Germinal center (tissue), 1 donor: ENCODE measurements around the gene BIN1.
A peak's percentile ranks its signal among the peaks of the same experiment; 100 is the strongest.
"Not testable (repeated sequence)": the region's sequence is repeated elsewhere in the genome, so short reads cannot be mapped to it uniquely, and the experiment has no call there.

ENCODE experiments used
- DNase-seq: peaks from one replicate; pipeline ENCODE4 v3.0.0; 2012; ENCODE audit warnings: mixed read lengths, low spot score

Gene BIN1

DNA sequence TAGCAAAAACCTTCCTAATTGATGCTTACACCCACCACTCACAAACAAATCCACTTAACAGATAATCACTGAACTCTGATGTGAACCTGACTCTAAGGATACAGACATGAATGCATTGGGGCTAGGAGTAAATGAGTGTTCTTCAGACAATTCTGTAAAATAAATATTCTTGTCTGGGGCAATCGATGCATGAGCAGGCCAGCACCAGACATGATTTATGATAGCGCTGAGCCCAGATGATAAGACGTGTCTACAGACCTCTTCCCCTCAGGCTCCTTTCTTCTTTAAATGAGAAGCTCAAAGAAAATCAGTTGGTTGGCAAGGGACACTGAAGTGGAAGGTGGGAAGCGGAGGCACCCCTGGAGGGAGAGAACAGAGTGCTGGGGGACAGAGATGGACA lies 27.3 kb upstream of the BIN1 start:
- DNase-seq: no peak

DNA sequence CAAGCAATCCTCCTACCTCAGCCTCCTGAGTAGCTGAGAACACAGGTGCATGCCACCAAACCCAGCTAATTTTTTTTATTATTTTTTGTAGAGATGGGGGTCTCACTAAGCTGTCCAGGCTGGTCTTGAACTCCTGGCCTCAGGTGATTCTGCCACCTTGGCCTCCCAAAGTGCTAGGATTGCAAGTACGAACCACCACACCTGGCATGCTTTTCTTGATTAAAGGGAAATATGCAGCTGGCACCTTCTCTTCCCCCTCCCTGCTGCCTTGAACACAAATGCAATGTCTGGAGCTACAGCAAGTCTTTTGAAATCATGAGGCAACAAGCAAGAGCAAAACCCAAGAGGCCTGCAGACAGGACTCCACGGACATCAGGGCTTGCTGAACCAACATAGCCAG lies 26.8 kb upstream of the BIN1 start:
- DNase-seq: no peak

DNA sequence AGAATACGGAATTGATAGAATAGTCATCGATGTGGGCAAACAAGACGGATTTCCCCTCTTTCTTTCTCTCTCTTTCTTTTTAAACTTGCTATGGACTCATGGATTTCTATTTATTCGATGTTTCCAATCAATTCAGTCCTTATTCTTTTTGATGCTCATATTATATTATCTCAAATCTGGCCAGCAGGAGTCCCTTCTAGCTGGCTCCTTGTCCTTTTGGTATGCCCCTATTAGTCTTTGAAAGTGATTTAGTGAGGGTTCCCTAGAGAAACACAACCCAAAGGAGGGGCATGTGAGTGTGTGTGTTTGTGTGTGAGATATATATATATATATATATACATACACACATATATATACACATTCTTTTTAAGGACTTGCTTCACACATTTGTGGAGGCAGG lies 23.5 kb upstream of the BIN1 start:
- no peak for DNase-seq

GRCh38 chr2:127129937-127130336 lies 23.0 kb upstream of the BIN1 start:
- DNase-seq: no peak

DNA sequence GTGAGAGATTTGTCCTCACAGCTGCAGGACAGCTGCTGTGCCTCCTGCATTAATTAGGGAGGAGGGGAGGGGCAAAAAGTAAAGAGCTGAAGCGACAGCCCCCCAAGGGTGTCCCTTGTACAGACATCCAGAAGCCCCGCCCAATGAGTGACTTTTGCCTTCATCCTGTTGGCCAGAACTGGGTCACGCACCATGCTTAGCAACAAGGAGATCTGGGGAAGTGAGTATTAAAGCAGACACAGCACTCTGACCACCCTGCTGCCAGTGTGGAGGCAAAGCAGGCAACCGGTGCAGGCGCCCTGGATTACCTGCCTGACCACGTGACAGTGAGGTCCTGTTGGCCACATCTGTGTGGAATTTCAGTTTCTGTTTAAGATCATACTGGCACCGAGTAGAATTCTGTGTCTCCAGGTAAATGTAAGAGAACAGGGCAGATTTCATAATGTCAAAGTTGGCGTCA lies 21.5 kb upstream of the BIN1 start:
- peak; percentile 88 for DNase-seq

- no peak for DNase-seq
Measured at GRCh38 chr2:127125821-127126220, 18.9 kb upstream of the BIN1 start.

- no peak for DNase-seq
Measured at GRCh38 chr2:127124426-127124825, 17.5 kb upstream of the BIN1 start.

DNA sequence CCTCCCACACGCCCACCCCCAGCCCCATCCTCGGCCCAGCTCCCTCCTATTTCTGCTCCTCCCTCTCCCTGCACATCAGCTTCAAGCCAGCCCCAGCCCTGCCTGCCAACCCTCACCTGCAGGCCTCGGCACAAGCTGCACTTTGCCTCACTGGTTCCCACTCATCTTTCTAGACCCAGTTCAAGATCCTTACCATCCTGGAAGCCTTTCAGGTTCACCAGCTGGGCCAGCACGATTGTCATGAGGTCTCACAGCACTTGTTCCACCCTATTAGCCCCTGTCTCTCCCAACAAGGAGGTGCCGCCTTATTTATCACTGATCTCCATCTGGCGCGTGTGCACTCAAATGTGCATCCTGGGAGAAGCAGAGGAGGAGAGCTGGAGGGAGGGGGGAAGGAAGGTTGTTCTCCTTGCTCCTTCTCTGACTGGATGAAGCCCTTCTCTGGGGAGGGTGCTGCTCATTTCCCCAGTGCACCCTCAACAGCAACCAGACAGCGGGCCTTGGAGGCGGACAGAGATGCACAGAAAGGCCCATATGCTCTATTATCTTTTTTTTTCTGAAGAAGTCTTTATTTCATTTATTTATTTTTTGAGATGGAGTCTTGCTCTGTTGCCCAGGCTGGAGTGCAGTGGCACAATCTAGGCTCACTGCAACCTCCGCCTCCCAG lies 15.5 kb upstream of the BIN1 start:
- no peak for DNase-seq

GRCh38 chr2:127121776-127122176 lies 14.8 kb upstream of the BIN1 start:
- DNase-seq: no peak

- DNase-seq: no peak
Measured at GRCh38 chr2:127121353-127121752, 14.4 kb upstream of the BIN1 start.

DNA sequence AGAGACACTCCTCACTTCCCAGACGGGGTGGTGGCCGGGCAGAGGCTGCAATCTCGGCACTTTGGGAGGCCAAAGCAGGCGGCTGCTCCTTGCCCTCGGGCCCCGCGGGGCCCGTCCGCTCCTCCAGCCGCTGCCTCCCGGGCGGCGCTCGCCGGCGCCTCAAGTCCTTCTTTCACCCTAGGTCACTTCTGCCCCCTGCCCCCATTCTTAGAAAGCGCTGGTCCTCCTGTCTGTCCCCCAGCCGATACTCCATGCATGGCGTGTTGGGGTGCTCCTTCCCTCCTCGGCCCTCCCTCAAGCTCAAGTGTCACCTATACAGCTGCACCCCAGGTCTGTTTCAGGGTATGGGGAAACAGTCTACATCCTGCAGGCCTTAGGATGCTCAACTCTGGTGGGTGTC lies 13.5 kb upstream of the BIN1 start:
- not testable (repeated sequence) for DNase-seq

- DNase-seq: no peak
Measured at GRCh38 chr2:127118467-127118866, 11.5 kb upstream of the BIN1 start.

DNA sequence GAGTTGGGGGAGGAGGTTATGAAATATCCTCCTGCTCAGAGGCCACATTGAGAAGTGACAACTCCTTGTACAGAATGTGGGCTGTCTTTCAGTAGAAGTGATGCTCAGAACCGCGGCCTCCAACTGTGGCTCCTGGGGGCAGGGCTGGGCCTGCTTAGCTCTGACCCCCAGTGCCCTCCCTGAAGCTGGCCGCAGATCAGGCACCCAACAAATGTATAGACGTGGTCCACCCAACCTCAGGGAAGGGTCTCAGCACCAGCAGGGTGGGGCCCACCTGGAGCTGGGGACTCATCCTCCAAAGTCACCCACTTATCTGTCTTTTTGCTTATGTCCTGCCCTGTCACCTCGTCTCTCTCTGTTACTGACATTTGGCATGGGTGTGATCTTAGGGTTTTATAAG lies 11.1 kb upstream of the BIN1 start:
- DNase-seq: no peak

DNA sequence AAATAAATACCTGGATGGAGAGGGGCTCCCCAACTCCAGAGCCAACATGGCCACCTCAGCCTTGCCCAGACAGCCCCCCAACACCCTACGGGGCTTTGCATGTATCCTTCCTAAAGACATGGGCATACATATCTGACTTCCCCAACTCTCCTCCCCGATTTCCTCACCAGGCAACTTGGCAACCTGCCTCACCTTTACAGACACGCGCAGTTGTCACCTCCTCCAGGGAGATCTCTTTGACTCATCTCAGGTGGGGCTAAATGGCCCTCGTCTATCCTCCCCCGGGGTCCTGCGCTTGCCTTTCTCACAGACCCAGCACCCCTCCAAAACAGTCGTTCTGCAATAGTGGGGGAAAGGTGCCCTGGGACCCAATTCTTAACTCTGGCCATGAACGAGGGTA lies 10.6 kb upstream of the BIN1 start:
- DNase-seq: no peak

DNA sequence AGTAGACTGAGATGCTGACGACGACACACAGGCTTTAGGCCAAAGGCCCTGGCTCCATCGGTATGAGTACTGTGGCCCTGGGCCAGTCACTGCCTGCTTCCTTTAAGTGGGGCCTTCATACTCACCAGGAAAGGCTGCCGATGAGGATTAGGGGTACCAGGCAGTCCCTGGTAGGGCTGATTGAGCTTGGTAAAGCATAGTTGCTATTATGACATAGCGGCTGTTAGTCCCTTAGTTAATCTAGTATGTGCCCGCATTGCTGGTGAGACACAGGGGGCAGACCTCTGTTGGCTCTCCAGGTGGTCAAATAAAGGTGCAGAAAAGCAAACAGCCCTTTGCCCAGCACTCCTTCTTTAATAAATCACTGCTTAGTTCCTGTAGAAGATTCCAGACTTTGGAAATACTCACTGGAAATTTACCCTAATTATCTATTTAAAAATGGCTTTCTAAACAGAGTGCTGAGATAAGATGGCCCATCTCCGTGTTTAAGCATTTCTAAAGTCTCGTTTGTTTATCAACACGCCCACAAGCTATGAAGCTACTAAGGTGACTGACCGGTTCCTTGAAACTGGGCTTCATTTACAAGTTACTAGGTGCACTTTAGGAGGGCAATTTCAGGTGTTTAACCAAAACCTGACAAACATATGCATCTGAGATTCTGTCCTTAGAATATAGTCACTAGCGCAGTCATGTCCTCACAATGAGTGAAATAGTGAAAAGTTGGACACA lies 8.7 kb upstream of the BIN1 start:
- DNase-seq: no peak

DNA sequence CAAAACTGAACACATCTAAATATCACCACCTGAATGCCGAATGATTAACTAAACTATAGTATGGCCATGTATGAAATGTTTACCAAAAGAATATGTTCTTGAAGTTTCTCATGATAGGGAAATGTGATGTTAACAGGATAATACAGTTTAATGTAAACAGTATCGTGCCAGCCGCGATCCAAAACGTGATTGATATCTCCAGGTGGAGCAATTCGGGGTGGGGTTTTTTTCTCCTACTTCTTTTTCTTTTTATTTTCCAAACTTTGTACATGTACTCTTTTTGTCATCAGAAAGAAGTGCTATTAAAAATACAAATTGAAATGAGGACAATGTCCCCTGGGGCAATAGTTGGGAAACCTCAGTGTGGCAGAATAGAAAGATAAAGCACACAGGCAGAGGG lies 4.0 kb upstream of the BIN1 start:
- no peak for DNase-seq

- no peak for DNase-seq
Measured at GRCh38 chr2:127108090-127108523, 1.2 kb upstream of the BIN1 start.

DNA sequence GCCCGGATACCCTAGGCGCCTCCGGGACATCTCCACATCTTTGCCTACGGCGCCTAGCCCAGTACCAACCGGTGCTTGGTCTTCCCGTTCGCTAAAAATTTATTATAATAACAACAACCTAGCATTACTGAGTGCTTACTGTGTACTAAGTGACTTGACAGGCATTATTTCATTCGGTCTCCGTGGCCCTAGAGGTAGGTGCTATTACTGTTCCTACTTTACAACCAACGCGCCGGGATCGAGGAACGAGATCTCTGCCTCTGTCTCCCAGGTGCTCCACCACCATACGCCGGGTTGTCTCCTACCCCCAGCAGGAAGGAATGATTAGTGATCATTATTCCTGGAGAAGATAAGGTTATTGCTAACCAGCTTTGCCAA lies 657 bp upstream of the BIN1 start:
- no peak for DNase-seq

- peak; percentile 34 for DNase-seq
Measured at GRCh38 chr2:127106457-127106990, 430 bp downstream of the BIN1 start.

GRCh38 chr2:127105656-127106456 lies 1.1 kb downstream of the BIN1 start:
- no peak for DNase-seq

DNA sequence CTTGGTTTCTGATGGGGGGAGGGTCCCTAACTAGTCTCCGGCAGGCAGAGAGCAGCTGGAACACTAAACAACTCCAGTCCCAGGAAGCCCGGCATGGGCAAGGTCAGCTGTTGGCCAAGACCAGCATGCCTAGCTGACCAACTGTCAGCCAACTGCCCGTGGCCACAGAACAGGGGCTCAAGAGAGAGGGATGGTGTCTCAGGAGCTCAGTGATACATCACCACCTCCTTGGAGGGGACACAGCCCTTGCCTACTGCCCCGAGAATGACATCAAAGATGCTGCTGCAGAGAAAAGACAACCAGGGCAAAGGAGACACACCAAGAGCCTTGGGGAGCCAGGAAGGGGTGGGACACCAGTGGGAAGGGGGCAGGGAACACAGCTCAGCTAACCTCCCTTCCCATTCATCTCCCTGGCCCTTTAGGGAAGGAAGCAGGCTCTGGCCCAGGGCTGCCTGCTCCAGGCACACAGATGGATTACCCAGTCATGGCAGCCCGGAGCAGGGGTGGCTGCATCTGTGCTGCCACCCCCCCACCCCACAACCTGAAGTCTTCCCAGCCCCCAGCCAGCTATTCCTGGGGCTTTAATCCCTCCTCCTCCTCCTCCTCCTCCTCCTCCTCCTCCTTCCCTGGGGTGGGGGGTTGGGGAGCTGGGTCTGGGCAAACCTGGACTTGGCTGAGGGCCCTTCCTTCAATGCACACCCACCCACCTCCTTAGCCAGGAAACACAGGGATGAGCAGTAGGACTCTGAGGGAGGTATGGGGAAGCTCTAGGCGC lies 1.9 kb downstream of the BIN1 start:
- no peak for DNase-seq

DNA sequence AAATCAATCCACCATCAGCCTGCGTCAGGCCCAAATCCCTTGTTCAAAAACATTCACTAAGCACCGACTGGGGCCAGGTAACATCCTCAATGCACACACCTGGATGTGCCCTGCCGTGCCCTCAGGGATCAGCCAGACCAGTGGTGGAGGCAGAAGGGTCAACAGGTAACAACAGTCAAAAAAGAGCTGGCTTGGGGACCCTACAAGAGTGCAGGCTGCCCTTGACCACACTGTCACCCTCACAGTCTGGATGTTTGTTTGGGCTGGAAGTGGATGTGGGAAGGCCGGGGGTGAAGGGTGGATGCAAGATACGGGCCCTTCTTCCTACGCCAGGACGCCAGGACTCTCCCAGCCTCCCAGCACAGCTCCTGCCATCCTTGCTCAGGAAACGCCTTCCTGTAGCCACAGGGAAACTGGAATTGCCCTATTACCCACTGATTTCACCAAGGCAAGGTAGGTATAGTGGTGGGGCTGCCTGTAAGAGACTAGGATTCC lies 2.7 kb downstream of the BIN1 start:
- no peak for DNase-seq
